ENCODE measurements around the gene GAB4.

GAB4 gene

DNA sequence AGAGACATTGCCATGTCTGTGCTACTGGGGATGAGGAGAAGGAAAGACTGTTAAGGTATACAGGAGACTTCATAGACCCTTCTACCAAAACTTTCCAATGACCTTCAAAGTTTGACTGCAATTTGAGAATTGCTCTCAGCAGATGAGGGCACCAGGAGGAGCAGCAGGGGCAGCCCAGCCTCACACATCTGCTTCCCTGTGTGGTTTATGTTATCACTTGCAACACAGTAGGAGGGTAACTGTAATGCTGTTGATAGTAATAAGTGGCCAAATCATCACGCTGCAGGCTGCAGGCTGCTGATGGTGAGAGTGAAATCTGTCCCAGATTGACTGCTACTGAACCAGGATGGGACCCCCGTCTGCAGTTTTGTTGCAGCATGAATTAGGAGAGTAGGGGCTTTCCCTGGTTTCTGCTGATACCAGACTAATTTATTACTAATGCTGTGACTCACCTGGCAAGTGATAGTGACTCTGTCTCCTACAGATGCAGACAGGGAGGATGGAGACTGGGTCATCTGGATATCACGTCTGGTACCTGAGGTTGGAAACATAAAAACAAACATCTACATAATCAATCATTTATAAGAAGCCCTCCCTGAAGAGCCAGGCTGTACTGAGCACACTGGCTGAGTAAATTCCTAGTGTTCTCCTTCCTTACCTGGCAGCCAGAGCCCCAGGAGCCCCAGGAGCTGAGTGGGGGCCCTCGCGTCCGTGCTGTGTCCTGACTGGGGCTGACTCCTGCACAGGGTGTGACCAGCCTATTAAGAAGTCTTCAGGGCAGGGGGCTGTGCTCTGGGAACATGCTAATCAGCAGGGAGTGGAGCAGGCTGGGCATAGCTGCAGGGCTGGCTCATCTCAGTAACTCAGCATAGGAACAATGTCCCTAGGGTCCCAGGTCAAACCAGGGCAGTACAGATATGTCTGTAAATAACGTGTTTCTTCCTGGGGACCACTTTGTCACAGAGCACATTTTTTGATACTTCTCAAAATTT is 74.4 kb downstream of the GAB4 start:
- Histone ChIP-seq H3K36me3 (ENCODE audit: control insufficient read depth, insufficient read depth, low read length) (no peaks in the 10 kb centered on the region), H3K27me3 (replicated peaks; ENCODE audit: control insufficient read depth, insufficient read depth, low read length) (no peaks in the 10 kb centered on the region; the same call in 1 of the 2 replicates), H3K4me3 (replicated peaks; ENCODE audit: low read depth, low read length) (no peak overlapping the region)
- TF ChIP-seq CTCF (IDR thresholded peaks at IDR 0.05; ENCODE audit: insufficient read depth, low read length, poor library complexity, severe bottlenecking): no peak
- no peak for DNase-seq (ENCODE audit: extremely low read depth, insufficient read length)

GRCh38 chr22:16932577-16932976 is 75.4 kb downstream of the GAB4 start:
- Histone ChIP-seq H3K36me3 (ENCODE audit: control insufficient read depth, insufficient read depth, low read length) (no peaks in the 10 kb centered on the region), H3K27me3 (replicated peaks; ENCODE audit: control insufficient read depth, insufficient read depth, low read length) (no peaks in the 10 kb centered on the region; the same call in 1 of the 2 replicates), H3K4me3 (replicated peaks; ENCODE audit: low read depth, low read length) (no peak overlapping the region)
- no peak for DNase-seq (ENCODE audit: extremely low read depth, insufficient read length)
- no peak for TF ChIP-seq CTCF (IDR thresholded peaks at IDR 0.05; ENCODE audit: insufficient read depth, low read length, poor library complexity, severe bottlenecking)

- Histone ChIP-seq H3K36me3 (ENCODE audit: control insufficient read depth, insufficient read depth, low read length) (no peaks in the 10 kb centered on the region), H3K27me3 (replicated peaks; ENCODE audit: control insufficient read depth, insufficient read depth, low read length) (no peaks in the 10 kb centered on the region), H3K4me3 (replicated peaks; ENCODE audit: low read depth, low read length) (no peak overlapping the region)
- DNase-seq (ENCODE audit: extremely low read depth, insufficient read length): no peak
- TF ChIP-seq CTCF (IDR thresholded peaks at IDR 0.05; ENCODE audit: insufficient read depth, low read length, poor library complexity, severe bottlenecking): no peak
Observed at GRCh38 chr22:16925407-16925966, 82.5 kb downstream of the GAB4 start.

DNA sequence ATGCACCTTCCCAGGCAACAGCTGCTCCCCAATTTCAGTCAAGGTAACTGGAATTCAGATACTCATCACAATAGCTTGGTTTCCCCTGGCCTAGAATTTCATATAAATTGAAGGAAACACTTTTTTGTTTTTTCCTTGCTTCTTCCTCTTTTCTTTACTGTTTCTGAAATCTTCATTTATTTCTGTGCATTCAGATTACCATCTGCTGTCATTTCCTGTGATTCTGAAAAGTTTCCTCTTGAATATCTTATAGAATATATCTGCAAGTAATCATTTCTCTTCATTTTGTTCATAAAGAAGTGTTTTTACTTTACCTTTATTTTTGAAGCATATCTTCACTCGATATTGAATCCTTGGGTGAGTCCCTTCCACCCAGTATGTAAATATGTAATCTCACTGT is 85.3 kb downstream of the GAB4 start:
- Histone ChIP-seq H3K36me3 (ENCODE audit: control insufficient read depth, insufficient read depth, low read length) (no peaks in the 10 kb centered on the region), H3K27me3 (replicated peaks; ENCODE audit: control insufficient read depth, insufficient read depth, low read length) (no peaks in the 10 kb centered on the region), H3K4me3 (replicated peaks; ENCODE audit: low read depth, low read length) (no peak overlapping the region)
- DNase-seq (ENCODE audit: extremely low read depth, insufficient read length): no peak
- no peak for TF ChIP-seq CTCF (IDR thresholded peaks at IDR 0.05; ENCODE audit: insufficient read depth, low read length, poor library complexity, severe bottlenecking)

GRCh38 chr22:16922076-16922475 is 85.9 kb downstream of the GAB4 start:
- H3K27me3 ChIP-seq (replicated peaks; ENCODE audit: control insufficient read depth, insufficient read depth, low read length): no peaks in the 10 kb centered on the region
- TF ChIP-seq CTCF (IDR thresholded peaks at IDR 0.05; ENCODE audit: insufficient read depth, low read length, poor library complexity, severe bottlenecking): no peak
- H3K4me3 ChIP-seq (replicated peaks; ENCODE audit: low read depth, low read length): no peak overlapping the region
- H3K36me3 ChIP-seq (ENCODE audit: control insufficient read depth, insufficient read depth, low read length): no peaks in the 10 kb centered on the region
- DNase-seq (ENCODE audit: extremely low read depth, insufficient read length): no peak
